Esophagus squamous epithelium (tissue), 4 donors: ENCODE data around the gene CEACAM16.

ENCODE experiments used
- CTCF ChIP-seq, 6 experiments: fragments of 450-650 bp in 4 of 6; fragments of 200-600 bp in 2 of 6; sonication (generic) in 2 of 6; IDR thresholded peaks; one replicate each; pipeline ENCODE4 v1.5.1; 2016 to 2019; ENCODE audit warnings: antibody characterized with exemption in 6 of 6, mild to moderate bottlenecking in 4 of 6, moderate library complexity in 4 of 6
- POLR2A ChIP-seq, 4 donors: fragments of 450-650 bp; IDR thresholded peaks; one replicate each; pipeline ENCODE4 v1.6.1; 2017; ENCODE audit warnings: antibody characterized with exemption in 4 of 4, mild to moderate bottlenecking in 4 of 4, moderate library complexity in 3 of 4

- TF ChIP-seq CTCF (IDR thresholded peaks at IDR 0.05), result no peak
- no peak for TF ChIP-seq POLR2A (IDR thresholded peaks at IDR 0.05)
Measured at GRCh38 chr19:44653343-44653742, 45.6 kb upstream of the CEACAM16 start.
